GM19193 (cell line): ENCODE data around the gene GORASP1.

ENCODE experiments used
- POLR2A ChIP-seq: IDR thresholded peaks from 4 replicates; pipeline ENCODE4 v1.6.1; 2011; ENCODE audit not compliant: insufficient read depth, insufficient read length; ENCODE audit errors: extremely low read depth

Gene GORASP1

GRCh38 chr3:39103791-39104552 lies 3.5 kb downstream of the GORASP1 start:
- TF ChIP-seq POLR2A, result no peak

- TF ChIP-seq POLR2A, result no peak
Measured at GRCh38 chr3:39103324-39103693, 4.1 kb downstream of the GORASP1 start.

- TF ChIP-seq POLR2A, result no peak
Measured at GRCh38 chr3:39102504-39103323, 4.7 kb downstream of the GORASP1 start.

- no peak for TF ChIP-seq POLR2A
Measured at GRCh38 chr3:39101022-39101689, 6.3 kb downstream of the GORASP1 start.

GRCh38 chr3:39100500-39100886 lies 6.9 kb downstream of the GORASP1 start:
- TF ChIP-seq POLR2A, result no peak

GRCh38 chr3:39099738-39100499 lies 7.5 kb downstream of the GORASP1 start:
- TF ChIP-seq POLR2A, result no peak

GRCh38 chr3:39099242-39099641 lies 8.2 kb downstream of the GORASP1 start:
- no peak for TF ChIP-seq POLR2A

- no peak for TF ChIP-seq POLR2A
Measured at GRCh38 chr3:39098473-39099000, 8.9 kb downstream of the GORASP1 start.

GRCh38 chr3:39097716-39098472 lies 9.5 kb downstream of the GORASP1 start:
- TF ChIP-seq POLR2A, result no peak

- TF ChIP-seq POLR2A, result no peak
Measured at GRCh38 chr3:39096775-39097174, 10.7 kb downstream of the GORASP1 start.

- no peak for TF ChIP-seq POLR2A
Measured at GRCh38 chr3:39095778-39096177, 11.6 kb downstream of the GORASP1 start.

GRCh38 chr3:39094851-39095677 lies 12.4 kb downstream of the GORASP1 start:
- no peak for TF ChIP-seq POLR2A

- TF ChIP-seq POLR2A, result no peak
Measured at GRCh38 chr3:39090922-39091321, 16.5 kb downstream of the GORASP1 start.
